D721Med (cell line): ENCODE data around the gene TBPL1.
A peak's percentile ranks its signal among the peaks of the same experiment; 100 is the strongest.

ENCODE experiments used
- DNase-seq: peaks from one replicate; pipeline ENCODE4 v3.0.0; 2011; ENCODE audit warnings: low spot score; ENCODE audit not compliant: insufficient read length
- FAIRE-seq: peaks from 2 replicates; lab custom pipeline; 2011; peaks lifted over from hg19 to GRCh38; lab: Jason Lieb, UNC
- CTCF ChIP-seq: IDR thresholded peaks from 2 replicates; pipeline ENCODE4 v1.5.1; 2012; ENCODE audit warnings: mild to moderate bottlenecking, control low read depth; ENCODE audit not compliant: insufficient read depth; ENCODE audit errors: missing control alignments

Gene TBPL1

GRCh38 chr6:133958791-133959190 is 5.8 kb downstream of the TBPL1 start:
- FAIRE-seq (no peak), DNase-seq (no peak)
- no peak for TF ChIP-seq CTCF

- FAIRE-seq = peak; percentile 16
- no peak for TF ChIP-seq CTCF
- peak; percentile 17 for DNase-seq
Observed at GRCh38 chr6:133959667-133960368, 6.8 kb downstream of the TBPL1 start.

- FAIRE-seq (no peak), DNase-seq (no peak)
- no peak for TF ChIP-seq CTCF
Observed at GRCh38 chr6:133961831-133962230, 8.8 kb downstream of the TBPL1 start.

- TF ChIP-seq CTCF = no peak
- FAIRE-seq (no peak), DNase-seq (no peak)
Observed at GRCh38 chr6:133964052-133964451, 11.0 kb downstream of the TBPL1 start.

GRCh38 chr6:133964702-133965101 is 11.7 kb downstream of the TBPL1 start:
- no peak for TF ChIP-seq CTCF
- no peak for FAIRE-seq
- no peak for DNase-seq

- TF ChIP-seq CTCF = no peak
- FAIRE-seq = no peak
- DNase-seq = no peak
Observed at GRCh38 chr6:133965817-133966360, 12.9 kb downstream of the TBPL1 start.

- TF ChIP-seq CTCF = no peak
- no peak for DNase-seq
- no peak for FAIRE-seq
Observed at GRCh38 chr6:133966654-133967329, 13.8 kb downstream of the TBPL1 start.
